ENCODE data around the gene CHST14. TPM values are rescaled to one million over a fixed set of nuclear protein-coding genes. Genes with fewer than 3 reads are reported as not detected.

Gene CHST14
- total RNA-seq, 3 donors from 2014 or later, result 6.2 to 7.1 (median 7.0) TPM

GRCh38 chr15:40510201-40510600 is 39.4 kb downstream of the CHST14 start:
- peaks cover 67% of the 10 kb centered on the region for H3K27me3 Mint-ChIP-seq (ENCODE audit: low read depth)
- peak overlapping the region; percentile 8 for H3K4me3 Mint-ChIP-seq
- no peak for ATAC-seq
- no peak for DNase-seq
- no peaks in the 10 kb centered on the region for H3K36me3 Mint-ChIP-seq (ENCODE audit: insufficient read depth)
- H3K4me1 Mint-ChIP-seq (ENCODE audit: low read depth), result peaks cover 22% of the 10 kb centered on the region
- H3K9me3 Mint-ChIP-seq, result no peaks in the 10 kb centered on the region

- no peak for DNase-seq
- peak overlapping the region; percentile 70 for H3K4me3 Mint-ChIP-seq
- ATAC-seq, result peak; percentile 35 to 39
Observed at GRCh38 chr15:40511093-40511471, 40.3 kb downstream of the CHST14 start.

GRCh38 chr15:40511472-40512133 is 40.8 kb downstream of the CHST14 start:
- Mint-ChIP-seq H3K9me3 (no peaks in the 10 kb centered on the region), H3K4me3 (peak overlapping the region; percentile 70), H3K4me1 (ENCODE audit: low read depth) (peaks cover 22% of the 10 kb centered on the region), H3K27me3 (ENCODE audit: low read depth) (peaks cover 63% of the 10 kb centered on the region), H3K36me3 (ENCODE audit: insufficient read depth) (no peaks in the 10 kb centered on the region)
- ATAC-seq (peak; percentile 55 to 74), DNase-seq (no peak)

More at GRCh38 chr15:40511093-40511471, 40.3 kb downstream of the CHST14 start:
- Mint-ChIP-seq H3K4me1 (ENCODE audit: low read depth) (peaks cover 22% of the 10 kb centered on the region), H3K36me3 (ENCODE audit: insufficient read depth) (no peaks in the 10 kb centered on the region), H3K27me3 (ENCODE audit: low read depth) (peaks cover 65% of the 10 kb centered on the region), H3K9me3 (no peaks in the 10 kb centered on the region)

- Mint-ChIP-seq H3K36me3 (ENCODE audit: insufficient read depth) (no peaks in the 10 kb centered on the region), H3K9me3 (no peaks in the 10 kb centered on the region), H3K4me1 (ENCODE audit: low read depth) (peaks cover 15% of the 10 kb centered on the region), H3K27me3 (ENCODE audit: low read depth) (peaks cover 57% of the 10 kb centered on the region), H3K4me3 (peak overlapping the region; percentile 61)
- ATAC-seq, result no peak
- DNase-seq, result no peak
Observed at GRCh38 chr15:40512440-40512839, 41.7 kb downstream of the CHST14 start.

- Mint-ChIP-seq H3K27me3 (ENCODE audit: low read depth) (peaks cover 47% of the 10 kb centered on the region), H3K4me3 (no peak overlapping the region), H3K36me3 (ENCODE audit: insufficient read depth) (no peaks in the 10 kb centered on the region), H3K4me1 (ENCODE audit: low read depth) (peaks cover 14% of the 10 kb centered on the region), H3K9me3 (no peaks in the 10 kb centered on the region)
- DNase-seq, result no peak
- ATAC-seq, result no peak
Observed at GRCh38 chr15:40513609-40514008, 42.8 kb downstream of the CHST14 start.

- peaks cover 7% of the 10 kb centered on the region for H3K4me1 Mint-ChIP-seq (ENCODE audit: low read depth)
- H3K4me3 Mint-ChIP-seq, result no peak overlapping the region
- no peak for ATAC-seq
- no peaks in the 10 kb centered on the region for H3K36me3 Mint-ChIP-seq (ENCODE audit: insufficient read depth)
- H3K9me3 Mint-ChIP-seq, result no peaks in the 10 kb centered on the region
- no peak for DNase-seq
- H3K27me3 Mint-ChIP-seq (ENCODE audit: low read depth), result peaks cover 24% of the 10 kb centered on the region
Observed at GRCh38 chr15:40516322-40516721, 45.5 kb downstream of the CHST14 start.

Other genes starting within 250 kb of the CHST14 start
- under 1 TPM; 0.28 to 0.84 (median 0.76) TPM for gene PAK6, start 231.9 kb upstream of the CHST14 start, total RNA-seq
- gene ANKRD63, start 187.9 kb upstream of the CHST14 start, total RNA-seq, result not detected
- gene PLCB2, start 163.0 kb upstream of the CHST14 start, total RNA-seq, result 10 to 100 TPM; 41.7 to 50.3 (median 48.6) TPM
- 10 to 100 TPM; 11.4 to 13.3 (median 13.3) TPM for gene INAFM2, start 147.3 kb upstream of the CHST14 start, total RNA-seq
- gene CCDC9B, start 130.0 kb upstream of the CHST14 start, total RNA-seq, result under 1 TPM; 0.13 to 0.30 (median 0.25) TPM
- under 1 TPM in 1 of 3 donors, not detected in 2; 0.54 TPM for gene PHGR1, start 120.0 kb upstream of the CHST14 start, total RNA-seq
- gene DISP2, start 112.8 kb upstream of the CHST14 start, total RNA-seq, result under 1 TPM; 0.03 to 0.26 (median 0.08) TPM
- gene KNSTRN, start 88.3 kb upstream of the CHST14 start, total RNA-seq, result 10 to 100 TPM; 22.6 to 37.0 (median 29.1) TPM
- 10 to 100 TPM; 65.2 to 71.4 (median 68.7) TPM for gene IVD, start 65.2 kb upstream of the CHST14 start, total RNA-seq
- gene BAHD1, start 30.0 kb upstream of the CHST14 start, total RNA-seq, result 10 to 100 TPM; 28.0 to 31.6 (median 31.5) TPM
- 10 to 100 TPM; 29.9 to 33.9 (median 31.0) TPM for gene CCDC32, start 94.1 kb downstream of the CHST14 start, total RNA-seq
- gene RPUSD2, start 98.3 kb downstream of the CHST14 start, total RNA-seq, result 10 to 100 TPM; 33.3 to 41.1 (median 37.0) TPM
- gene KNL1, start 123.3 kb downstream of the CHST14 start, total RNA-seq, result 1 to 10 TPM; 2.9 to 4.1 (median 3.6) TPM
- 10 to 100 TPM; 28.2 to 39.7 (median 31.0) TPM for gene RAD51, start 224.2 kb downstream of the CHST14 start, total RNA-seq